HAP-1 (cell line): Measurements from ENCODE around the gene RGL1.

Source experiments
- DNase-seq, 2 experiments: peaks; one replicate each; pipeline ENCODE4 v3.0.0-alpha.2; 2016 to 2020; ENCODE audit warnings: low spot score in 2 of 2
- H3K27me3 ChIP-seq: fragments of 250-450 bp; sonication (Bioruptor Pico); 2 replicates; pipeline ENCODE4 v1.5.1; 2020; ENCODE audit warnings: low read depth, mild to moderate bottlenecking, moderate library complexity
- H3K36me3 ChIP-seq: fragments of 250-450 bp; sonication (Bioruptor Pico); replicated peaks from 2 replicates; pipeline ENCODE4 v1.5.1; 2020; ENCODE audit warnings: mild to moderate bottlenecking
- H3K4me1 ChIP-seq: fragments of 250-450 bp; sonication (Bioruptor Pico); 2 replicates; pipeline ENCODE4 v1.5.1; 2020; ENCODE audit warnings: mild to moderate bottlenecking
- H3K4me3 ChIP-seq: fragments of 250-450 bp; sonication (Bioruptor Pico); 2 replicates; pipeline ENCODE4 v1.5.1; 2020; ENCODE audit warnings: mild to moderate bottlenecking, moderate library complexity
- H3K9me3 ChIP-seq: fragments of 250-450 bp; sonication (Bioruptor Pico); 2 replicates; pipeline ENCODE4 v1.5.1; 2020; ENCODE audit warnings: mild to moderate bottlenecking, moderate library complexity
- in situ Hi-C: fragments of 300-500 bp; cut with MboI; formaldehyde crosslinking; loops from 3 replicates; pipeline ENCODE4 v1.14.3; 2020; ENCODE audit warnings: low sequenced_read_pairs, inconsistent platforms, mixed read lengths

The RGL1 gene

DNA sequence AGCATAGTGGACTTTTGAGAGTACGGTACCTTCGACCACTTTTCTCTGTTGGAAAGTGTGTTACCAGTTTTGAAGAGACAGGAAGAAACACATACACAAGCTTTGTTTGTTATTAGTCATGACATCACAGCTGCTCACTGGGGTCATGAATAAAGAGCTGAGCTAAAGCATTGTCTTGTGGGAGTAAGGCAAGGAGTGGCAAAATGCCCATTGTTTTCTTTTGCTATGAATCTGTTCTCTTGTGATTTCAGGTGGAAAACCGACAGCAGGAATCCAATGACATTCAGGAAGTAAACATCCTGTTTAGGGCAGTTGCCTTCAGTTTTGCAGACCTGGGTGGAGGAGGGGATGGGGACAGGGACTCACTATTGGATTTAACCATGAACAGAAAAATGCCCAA lies 66.2 kb downstream of the RGL1 start:
- Histone ChIP-seq H3K9me3 (no peaks in the 10 kb centered on the region), H3K4me1 (no peaks in the 10 kb centered on the region; the same call in 1 of the 2 replicates), H3K4me3 (no peak overlapping the region), H3K27me3 (no peaks in the 10 kb centered on the region), H3K36me3 (no peaks in the 10 kb centered on the region)
- DNase-seq, result no peak
- in situ Hi-C loops, result no loop called here

GRCh38 chr1:183871601-183872000 lies 66.7 kb downstream of the RGL1 start:
- in situ Hi-C loops, result no loop called here
- Histone ChIP-seq H3K4me3 (no peak overlapping the region), H3K4me1 (no peaks in the 10 kb centered on the region; the same call in 1 of the 2 replicates), H3K9me3 (no peaks in the 10 kb centered on the region), H3K27me3 (no peaks in the 10 kb centered on the region), H3K36me3 (no peaks in the 10 kb centered on the region)
- no peak for DNase-seq

DNA sequence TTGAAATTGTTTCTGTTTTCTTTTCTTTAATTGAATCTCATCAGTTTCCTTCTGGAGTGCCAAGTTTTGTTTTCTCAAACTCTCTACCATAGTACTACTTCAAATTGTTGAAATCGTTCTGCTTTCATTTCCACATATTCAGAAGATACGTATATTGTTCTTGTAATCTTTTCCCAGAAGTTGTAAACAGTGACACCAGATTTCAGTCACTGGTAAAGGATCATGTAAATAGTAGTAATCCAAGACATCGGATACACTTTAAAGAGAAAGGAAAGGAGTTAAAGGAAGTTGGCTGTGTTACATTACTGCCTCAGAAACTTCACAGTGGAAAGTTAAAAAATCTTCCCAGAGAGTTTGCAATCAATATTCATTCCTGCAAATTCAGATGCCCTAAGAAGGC lies 67.5 kb downstream of the RGL1 start:
- Histone ChIP-seq H3K4me1 (no peaks in the 10 kb centered on the region; the same call in 1 of the 2 replicates), H3K9me3 (no peaks in the 10 kb centered on the region), H3K4me3 (no peak overlapping the region), H3K27me3 (no peaks in the 10 kb centered on the region), H3K36me3 (no peaks in the 10 kb centered on the region)
- DNase-seq, result no peak
- in situ Hi-C loops, result no loop called here

GRCh38 chr1:183873642-183874041 lies 68.7 kb downstream of the RGL1 start:
- DNase-seq, result no peak
- H3K36me3 ChIP-seq, result no peaks in the 10 kb centered on the region
- H3K9me3 ChIP-seq, result no peaks in the 10 kb centered on the region
- no peak overlapping the region for H3K4me3 ChIP-seq
- H3K4me1 ChIP-seq, result no peaks in the 10 kb centered on the region; the same call in 1 of the 2 replicates
- in situ Hi-C loops, result no loop called here
- H3K27me3 ChIP-seq, result no peaks in the 10 kb centered on the region

DNA sequence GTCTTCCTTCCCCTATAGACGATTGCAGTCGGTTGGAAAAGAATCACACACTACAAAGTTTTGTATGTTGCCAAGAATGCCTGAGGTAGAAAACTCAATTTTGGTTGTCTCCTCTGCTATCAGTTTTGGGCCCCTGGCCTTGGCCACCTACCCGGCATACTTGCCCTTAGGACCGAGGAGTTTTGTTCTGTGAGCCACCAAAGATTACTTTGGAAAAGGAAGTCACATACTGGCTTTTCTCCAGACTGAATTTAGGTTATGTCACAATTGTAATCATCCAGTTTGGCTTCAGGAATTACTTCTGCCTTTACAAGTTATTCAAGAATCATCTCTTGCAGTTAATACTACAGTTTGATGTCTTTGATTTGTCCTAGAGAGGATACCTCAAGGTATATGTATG lies 71.4 kb downstream of the RGL1 start:
- Histone ChIP-seq H3K4me3 (no peak overlapping the region), H3K9me3 (no peaks in the 10 kb centered on the region), H3K36me3 (no peaks in the 10 kb centered on the region), H3K27me3 (no peaks in the 10 kb centered on the region), H3K4me1 (no peaks in the 10 kb centered on the region)
- DNase-seq, result no peak
- in situ Hi-C loops, result no loop called here

DNA sequence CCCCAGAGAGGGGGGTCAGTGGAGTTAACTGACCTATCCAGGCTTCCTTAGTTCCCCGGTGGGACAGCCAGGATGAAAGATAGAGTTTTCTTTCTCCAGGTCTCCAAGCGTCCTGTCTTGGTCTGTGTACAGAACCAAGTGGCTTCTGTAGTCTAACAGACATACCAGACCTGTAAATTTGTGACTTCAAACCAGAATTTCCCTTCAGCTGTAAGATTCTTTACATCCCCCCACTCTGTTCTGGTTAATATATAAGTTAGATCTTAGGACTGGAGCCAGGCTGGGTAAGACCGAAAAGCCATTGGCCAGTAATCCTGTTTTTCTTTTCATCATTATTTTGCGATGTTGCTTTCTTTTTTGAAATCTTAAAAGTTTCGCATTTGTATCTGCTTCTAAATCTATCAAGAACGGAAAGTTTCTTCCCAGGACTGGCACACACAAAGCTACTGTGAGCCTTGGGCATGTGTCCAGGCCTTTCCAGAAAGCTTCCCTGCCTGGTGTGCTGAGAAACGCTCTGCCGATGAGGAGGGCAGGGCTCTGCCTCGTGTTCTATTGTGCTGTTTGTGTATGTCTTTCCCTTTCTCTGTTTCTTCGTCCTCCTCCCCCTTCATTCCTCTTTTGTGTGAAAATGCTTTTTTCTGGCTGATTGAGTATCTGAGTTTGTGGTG lies 72.3 kb downstream of the RGL1 start:
- no peaks in the 10 kb centered on the region for H3K9me3 ChIP-seq
- H3K4me1 ChIP-seq, result no peaks in the 10 kb centered on the region
- peak in 1 of 2 experiments; percentile 12 for DNase-seq
- no peak overlapping the region for H3K4me3 ChIP-seq
- in situ Hi-C loops, result no loop called here
- no peaks in the 10 kb centered on the region for H3K27me3 ChIP-seq
- H3K36me3 ChIP-seq, result no peaks in the 10 kb centered on the region

DNA sequence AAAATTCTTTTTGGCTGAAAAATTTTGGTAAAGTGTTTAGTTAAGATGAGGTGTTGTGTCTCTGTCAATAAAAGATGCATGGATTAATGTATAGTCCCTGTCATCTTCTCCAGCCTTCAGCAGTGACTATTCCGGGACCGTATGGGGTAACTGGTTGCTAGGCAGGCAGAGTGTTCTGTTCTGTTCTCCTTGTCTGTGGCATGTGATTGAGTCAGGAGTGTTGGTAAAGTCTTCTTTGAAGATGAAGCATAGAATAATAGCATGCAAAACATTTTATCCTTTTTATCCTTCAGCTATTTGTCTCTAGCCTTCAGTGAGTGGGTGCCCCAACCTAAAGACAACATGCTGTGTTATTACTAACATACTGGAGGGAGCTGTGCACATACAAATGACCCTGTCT lies 74.6 kb downstream of the RGL1 start:
- no peaks in the 10 kb centered on the region for H3K27me3 ChIP-seq
- no peaks in the 10 kb centered on the region for H3K9me3 ChIP-seq
- H3K36me3 ChIP-seq, result no peaks in the 10 kb centered on the region
- no peaks in the 10 kb centered on the region for H3K4me1 ChIP-seq
- DNase-seq, result no peak
- no peak overlapping the region for H3K4me3 ChIP-seq
- in situ Hi-C loops, result no loop called here

DNA sequence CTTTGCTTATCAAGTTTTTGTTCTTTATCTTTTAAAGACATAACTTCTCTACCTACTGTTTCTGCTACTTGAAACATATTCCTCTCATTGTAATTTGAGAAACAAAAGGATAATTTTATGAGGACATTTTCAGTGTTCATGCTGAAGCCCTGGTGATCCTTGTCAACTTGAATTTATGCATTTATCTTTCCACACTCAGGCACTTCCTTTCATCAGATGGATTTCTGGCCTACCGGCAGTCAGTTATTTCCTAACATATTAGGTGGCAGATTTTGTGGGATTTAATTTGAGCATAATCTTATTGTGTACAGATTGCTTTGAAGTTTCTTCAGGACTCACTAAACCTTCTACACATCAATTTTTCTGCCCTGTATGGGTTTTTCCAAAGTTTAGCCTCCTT lies 75.0 kb downstream of the RGL1 start:
- in situ Hi-C loops, result no loop called here

GRCh38 chr1:183880531-183881243 lies 75.8 kb downstream of the RGL1 start:
- Histone ChIP-seq H3K36me3 (no peaks in the 10 kb centered on the region), H3K9me3 (no peaks in the 10 kb centered on the region), H3K4me3 (no peak overlapping the region), H3K4me1 (no peaks in the 10 kb centered on the region), H3K27me3 (no peaks in the 10 kb centered on the region)
- in situ Hi-C loops, result no loop called here
- no peak for DNase-seq

More for the DNA sequence above, 75.0 kb downstream of the RGL1 start:
- Histone ChIP-seq H3K4me3 (no peak overlapping the region), H3K4me1 (no peaks in the 10 kb centered on the region), H3K36me3 (no peaks in the 10 kb centered on the region), H3K27me3 (no peaks in the 10 kb centered on the region), H3K9me3 (no peaks in the 10 kb centered on the region)
- DNase-seq, result no peak

DNA sequence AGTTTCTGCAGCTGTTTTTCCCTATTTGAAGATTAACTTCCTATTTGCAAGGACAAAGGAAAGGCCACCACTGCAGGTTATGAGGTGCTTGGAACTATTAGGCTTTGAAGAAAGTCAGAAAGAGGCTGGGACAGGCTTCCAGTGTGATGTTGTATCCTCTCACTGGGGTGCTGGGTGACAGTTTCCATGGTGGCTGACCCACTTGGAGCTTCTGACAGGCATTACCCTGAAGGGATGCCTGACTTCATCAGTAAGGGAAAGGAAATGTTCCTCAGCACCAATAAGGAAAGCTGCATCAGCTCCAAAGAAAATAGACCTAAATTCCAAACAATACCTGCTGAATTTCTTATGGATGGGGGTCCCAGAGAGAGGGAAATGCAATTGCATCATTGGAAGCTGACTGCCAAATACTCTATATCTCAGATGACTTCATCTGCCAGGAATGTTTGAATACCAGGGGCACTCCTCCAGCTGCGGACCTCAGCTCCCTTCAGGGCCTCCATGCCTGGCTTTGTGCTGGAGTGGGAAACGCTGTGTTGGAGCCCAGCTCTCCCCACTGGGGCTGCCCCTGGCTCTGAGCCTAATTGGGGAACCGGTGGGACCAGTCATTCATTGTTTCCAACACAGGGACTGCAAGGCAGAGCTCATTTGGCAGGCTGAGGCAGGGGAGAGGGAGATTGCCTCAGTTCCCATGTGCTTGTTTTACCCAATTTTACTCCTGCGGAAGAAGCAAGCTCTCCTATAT lies 76.6 kb downstream of the RGL1 start:
- peak in 1 of 2 experiments; percentile 19 for DNase-seq
- Histone ChIP-seq H3K27me3 (no peaks in the 10 kb centered on the region), H3K4me1 (no peaks in the 10 kb centered on the region), H3K9me3 (no peaks in the 10 kb centered on the region), H3K4me3 (no peak overlapping the region), H3K36me3 (no peaks in the 10 kb centered on the region)
- in situ Hi-C loops, result no loop called here

- no peaks in the 10 kb centered on the region for H3K27me3 ChIP-seq
- no peaks in the 10 kb centered on the region for H3K36me3 ChIP-seq
- no peaks in the 10 kb centered on the region for H3K4me1 ChIP-seq
- no peaks in the 10 kb centered on the region for H3K9me3 ChIP-seq
- in situ Hi-C loops, result no loop called here
- H3K4me3 ChIP-seq, result no peak overlapping the region
- no peak for DNase-seq
Measured at GRCh38 chr1:183882335-183883167, 77.6 kb downstream of the RGL1 start.

DNA sequence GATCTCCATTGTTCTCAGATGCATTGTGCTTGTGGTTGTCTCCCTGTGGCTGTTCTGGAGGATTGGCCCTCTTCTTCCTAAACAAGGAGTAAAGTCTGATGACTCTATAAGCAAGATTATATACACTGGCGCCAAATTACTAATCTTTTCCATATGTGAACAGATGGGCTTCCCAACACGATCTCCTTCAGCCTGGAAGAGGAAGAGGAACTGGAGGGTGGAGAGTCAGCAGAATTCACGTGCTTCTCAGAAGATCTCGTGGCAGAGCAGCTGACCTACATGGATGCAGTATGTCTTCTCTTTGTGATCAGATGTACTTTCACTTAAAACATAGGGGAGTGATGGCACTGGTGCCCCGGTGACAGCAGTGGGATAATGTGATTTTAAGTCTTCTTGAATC lies 78.7 kb downstream of the RGL1 start:
- no peak for DNase-seq
- H3K27me3 ChIP-seq, result no peaks in the 10 kb centered on the region
- H3K4me1 ChIP-seq, result no peaks in the 10 kb centered on the region
- in situ Hi-C loops, result no loop called here
- H3K36me3 ChIP-seq, result no peaks in the 10 kb centered on the region
- H3K9me3 ChIP-seq, result no peaks in the 10 kb centered on the region
- no peak overlapping the region for H3K4me3 ChIP-seq

DNA sequence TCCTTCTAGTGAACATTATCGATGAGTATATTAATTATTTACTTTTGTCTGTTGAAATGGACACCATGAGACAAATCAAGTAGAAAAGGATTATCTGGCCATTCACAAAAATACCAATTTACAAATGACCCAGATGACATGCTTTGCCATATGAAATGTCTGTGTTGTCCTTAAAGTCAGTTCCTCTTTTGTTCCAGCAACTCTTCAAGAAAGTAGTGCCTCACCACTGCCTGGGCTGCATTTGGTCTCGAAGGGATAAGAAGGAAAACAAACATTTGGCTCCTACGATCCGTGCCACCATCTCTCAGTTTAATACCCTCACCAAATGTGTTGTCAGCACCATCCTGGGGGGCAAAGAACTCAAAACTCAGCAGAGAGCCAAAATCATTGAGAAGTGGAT lies 79.6 kb downstream of the RGL1 start:
- no peak overlapping the region for H3K4me3 ChIP-seq
- no peaks in the 10 kb centered on the region for H3K36me3 ChIP-seq
- no peaks in the 10 kb centered on the region for H3K27me3 ChIP-seq
- in situ Hi-C loops, result no loop called here
- H3K9me3 ChIP-seq, result no peaks in the 10 kb centered on the region
- DNase-seq, result no peak
- no peaks in the 10 kb centered on the region for H3K4me1 ChIP-seq
